Transverse colon (tissue), 4 donors: ENCODE measurements around the gene GLYATL1. TPM values are rescaled to one million over a fixed set of nuclear protein-coding genes. Genes with fewer than 3 reads are reported as not detected.

ENCODE experiments used
- DNase-seq: peaks from one replicate; pipeline ENCODE4 v3.0.0-alpha.2; 2019
- H3K27ac ChIP-seq, 4 donors: fragments of 200-600 bp; sonication (generic); 2 replicates each; pipeline ENCODE4 v1.5.1; 2016 to 2018; ENCODE audit warnings: inconsistent platforms in 4 of 4
- H3K27me3 ChIP-seq: fragments of 200-600 bp; sonication (generic); 2 replicates; pipeline ENCODE4 v1.5.1; 2017; ENCODE audit warnings: inconsistent platforms
- H3K36me3 ChIP-seq, 4 donors: fragments of 200-600 bp; sonication (generic); 2 replicates each; pipeline ENCODE4 v1.5.1; 2017 to 2019; ENCODE audit warnings: inconsistent platforms in 4 of 4
- H3K4me1 ChIP-seq, 4 donors: fragments of 200-600 bp; sonication (generic); 2 replicates each; pipeline ENCODE4 v1.5.1; 2017 to 2020; ENCODE audit warnings: inconsistent platforms in 4 of 4
- H3K4me3 ChIP-seq, 4 donors: fragments of 200-600 bp; sonication (generic); 1 replicate in 1 of 4; 2 replicates in 3 of 4; pipeline versions ENCODE4 v1.5.1 to v1.6.1; 2017 to 2019; ENCODE audit warnings: inconsistent platforms in 4 of 4
- H3K9me3 ChIP-seq, 2 donors: fragments of 200-600 bp; sonication (generic); 2 replicates each; pipeline ENCODE4 v1.5.1; 2017 to 2019; ENCODE audit warnings: inconsistent platforms in 2 of 2
- EP300 ChIP-seq: sonication (generic); formaldehyde crosslinking; IDR thresholded peaks from one replicate; pipeline ENCODE4 v1.6.1; 2017; ENCODE audit warnings: antibody characterized with exemption, low read depth
- POLR2A ChIP-seq: fragments of 450-650 bp; IDR thresholded peaks from one replicate; pipeline ENCODE4 v1.6.1; 2016; ENCODE audit warnings: antibody characterized with exemption, mild to moderate bottlenecking, moderate library complexity
- POLR2AphosphoS5 ChIP-seq, 3 donors: sonication (generic); formaldehyde crosslinking; IDR thresholded peaks; one replicate each; pipeline ENCODE4 v1.6.1; 2016; ENCODE audit warnings: antibody characterized with exemption in 3 of 3
- WGBS, 2 donors: methylation state at CpG; one replicate each; pipeline ENCODE4 v1.1.5; 2018; ENCODE audit warnings: low coverage in 1 of 2; 5-methylcytosine and 5-hydroxymethylcytosine counted together
- in situ Hi-C, 4 donors: fragments of 200-750 bp; cut with MboI; loops; one replicate each; pipeline versions ENCODE4 v1.15.0 to v1.15.1; 2017; ENCODE audit warnings: low sequenced_read_pairs in 3 of 4, low pct_ligation_motif_present in 1 of 4, low pct_unique_long_range_greater_than_20kb in 1 of 4
- intact Hi-C: fragments of 100-400 bp; cut with DNase I; formaldehyde crosslinking; loops from one replicate; pipeline ENCODE4 v1.15.1; 2023; ENCODE audit warnings: low total_unique reads
- total RNA-seq, 4 donors: library from RNA; depleted of rRNA; stranded (reverse); fragments of >200 nt; gene quantifications; one replicate each; pipeline ENCODE4 v1.1.0, GENCODE V29; 2016
- TF ChIP-seq, protein P1 (sequence below), 5 experiments: fragments of 200-600 bp in 3 of 5; fragments of 450-650 bp in 2 of 5; sonication (generic) in 3 of 5; IDR thresholded peaks; 1 replicate in 2 of 5; 2 replicates in 3 of 5; pipeline ENCODE4 v1.5.1; 2016 to 2017; ENCODE audit warnings: antibody characterized with exemption in 5 of 5, inconsistent platforms in 3 of 5, mild to moderate bottlenecking in 2 of 5, moderate library complexity in 1 of 5

GLYATL1 gene
- total RNA-seq, 4 donors from 2014 or later = 2.0 TPM; not detected in 3

DNA sequence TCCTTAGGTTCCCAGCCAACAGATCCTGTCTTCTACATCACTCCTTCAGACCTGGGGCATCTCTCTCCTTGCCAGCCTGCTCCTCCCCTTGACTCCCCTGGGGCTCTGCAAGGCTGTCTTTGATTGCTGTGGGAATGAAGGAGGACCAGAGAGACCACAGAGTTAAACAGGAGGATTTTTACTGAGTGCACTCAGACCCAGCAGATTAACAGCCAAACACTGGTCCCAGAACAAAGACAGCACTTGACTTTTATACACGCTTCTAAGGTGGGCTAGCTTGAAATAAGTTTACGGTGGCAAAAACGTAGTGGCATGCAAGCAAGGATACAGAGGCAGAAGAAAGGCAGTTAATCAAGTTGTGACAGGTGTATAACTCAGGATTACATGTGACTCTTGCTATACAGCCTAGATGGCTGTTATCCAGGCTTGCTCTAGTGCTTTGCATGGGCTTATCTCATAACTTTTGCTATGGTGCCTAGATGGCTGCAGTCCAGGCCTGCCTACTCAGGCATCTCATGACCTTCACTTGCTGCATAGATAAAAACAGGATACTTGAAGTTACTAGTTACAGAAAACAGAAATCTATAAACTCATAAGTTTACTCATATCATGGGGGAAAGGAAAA, 22.0 kb upstream of the GLYATL1 start:
- H3K36me3 ChIP-seq = no peaks in the 10 kb centered on the region
- H3K4me1 ChIP-seq = peaks cover 0 to 16% (median 3%) of the 10 kb centered on the region in 4 donors
- TF ChIP-seq POLR2AphosphoS5 (IDR thresholded peaks at IDR 0.05) (no peak), POLR2A (no peak), EP300 (no peak)
- TF ChIP-seq, protein P1, sequence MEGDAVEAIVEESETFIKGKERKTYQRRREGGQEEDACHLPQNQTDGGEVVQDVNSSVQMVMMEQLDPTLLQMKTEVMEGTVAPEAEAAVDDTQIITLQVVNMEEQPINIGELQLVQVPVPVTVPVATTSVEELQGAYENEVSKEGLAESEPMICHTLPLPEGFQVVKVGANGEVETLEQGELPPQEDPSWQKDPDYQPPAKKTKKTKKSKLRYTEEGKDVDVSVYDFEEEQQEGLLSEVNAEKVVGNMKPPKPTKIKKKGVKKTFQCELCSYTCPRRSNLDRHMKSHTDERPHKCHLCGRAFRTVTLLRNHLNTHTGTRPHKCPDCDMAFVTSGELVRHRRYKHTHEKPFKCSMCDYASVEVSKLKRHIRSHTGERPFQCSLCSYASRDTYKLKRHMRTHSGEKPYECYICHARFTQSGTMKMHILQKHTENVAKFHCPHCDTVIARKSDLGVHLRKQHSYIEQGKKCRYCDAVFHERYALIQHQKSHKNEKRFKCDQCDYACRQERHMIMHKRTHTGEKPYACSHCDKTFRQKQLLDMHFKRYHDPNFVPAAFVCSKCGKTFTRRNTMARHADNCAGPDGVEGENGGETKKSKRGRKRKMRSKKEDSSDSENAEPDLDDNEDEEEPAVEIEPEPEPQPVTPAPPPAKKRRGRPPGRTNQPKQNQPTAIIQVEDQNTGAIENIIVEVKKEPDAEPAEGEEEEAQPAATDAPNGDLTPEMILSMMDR (IDR thresholded peaks at IDR 0.05) = no peak
- H3K9me3 ChIP-seq = peaks cover 15 to 18% of the 10 kb centered on the region in 2 donors
- no peak for DNase-seq
- no peak overlapping the region for H3K4me3 ChIP-seq
- H3K27ac ChIP-seq = no peak overlapping the region
- 81% methylated on average over 3 of the region's 3 CpGs; no CpG with 5 or more reads in 1 of the 2 donors for WGBS, 2 donors
- no peaks in the 10 kb centered on the region for H3K27me3 ChIP-seq
- intact Hi-C loops = no loop called here
- in situ Hi-C loops = loop anchor here in 3 of 4 donors (25.0 kb wide), 1 partner anchor 255 kb away; no protein-coding TSS in a partner anchor

- intact Hi-C loops (no loop called here), in situ Hi-C loops (loop anchor here in 3 of 4 donors (25.0 kb wide), 1 partner anchor 257 kb away; no protein-coding TSS in a partner anchor)
- Histone ChIP-seq H3K27ac (peak overlapping the region in 1 of 4 donors; percentile 30), H3K9me3 (peaks cover 15 to 18% of the 10 kb centered on the region in 2 donors), H3K4me3 (no peak overlapping the region), H3K36me3 (no peaks in the 10 kb centered on the region), H3K4me1 (peaks cover 0 to 32% (median 13%) of the 10 kb centered on the region in 4 donors), H3K27me3 (no peaks in the 10 kb centered on the region)
- TF ChIP-seq POLR2A (no peak), POLR2AphosphoS5 (IDR thresholded peaks at IDR 0.05) (no peak)
- WGBS, 2 donors = 84 to 100% methylated on average over 1 to 6 of the region's 6 CpGs
- no peak for DNase-seq
Measured at GRCh38 chr11:58919561-58919960, 19.7 kb upstream of the GLYATL1 start.

GRCh38 chr11:58919980-58920379, 19.3 kb upstream of the GLYATL1 start:
- TF ChIP-seq, protein P1 (IDR thresholded peaks at IDR 0.05) = peak in 1 of 5 experiments; percentile 8
- no peak for TF ChIP-seq POLR2A
- H3K9me3 ChIP-seq = peaks cover 15 to 18% of the 10 kb centered on the region in 2 donors
- H3K27ac ChIP-seq = peak overlapping the region in 1 of 4 donors; percentile 30
- no peaks in the 10 kb centered on the region for H3K27me3 ChIP-seq
- peak; percentile 21 for DNase-seq
- H3K4me1 ChIP-seq = peaks cover 0 to 32% (median 13%) of the 10 kb centered on the region in 4 donors
- 40 to 70% methylated on average over 1 to 2 of the region's 2 CpGs for WGBS, 2 donors
- in situ Hi-C loops (loop anchor here in 3 of 4 donors (25.0 kb wide), 1 partner anchor 258 kb away; no protein-coding TSS in a partner anchor), intact Hi-C loops (no loop called here)
- H3K4me3 ChIP-seq = no peak overlapping the region
- no peaks in the 10 kb centered on the region for H3K36me3 ChIP-seq

DNA sequence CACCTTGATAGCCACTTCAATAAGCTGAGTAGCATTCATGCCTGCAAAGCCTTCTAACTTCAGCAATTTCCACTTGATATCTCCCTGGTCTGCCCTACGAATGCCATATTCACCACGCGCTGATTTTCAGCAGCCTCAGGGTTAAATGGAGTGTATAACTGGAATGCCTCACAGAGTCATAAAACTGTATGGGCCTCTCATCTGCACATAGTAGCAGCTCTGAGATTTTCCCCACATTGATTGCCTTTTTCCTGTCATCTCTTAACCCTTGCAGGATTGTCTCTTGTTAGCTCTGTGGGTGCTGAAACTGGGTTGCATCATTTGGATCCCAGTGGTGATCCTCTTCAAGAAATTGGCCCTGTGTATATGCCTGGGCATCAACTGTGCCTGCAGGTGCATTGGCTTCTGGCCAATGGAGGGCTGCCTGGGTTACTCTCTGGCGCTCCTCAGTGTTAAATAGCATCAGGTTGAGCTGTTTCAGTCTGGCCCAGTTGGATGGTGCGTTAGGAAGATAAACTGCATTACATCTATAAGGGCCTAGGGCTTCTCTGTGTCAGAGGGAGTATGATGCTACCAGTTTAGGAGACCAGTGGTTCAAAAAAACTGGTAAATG, 17.4 kb upstream of the GLYATL1 start:
- intact Hi-C loops (no loop called here), in situ Hi-C loops (loop anchor here in 3 of 4 donors (25.0 kb wide), 1 partner anchor 260 kb away; no protein-coding TSS in a partner anchor)
- no peak overlapping the region for H3K4me3 ChIP-seq
- 35% methylated on average over 5 of the region's 5 CpGs; no CpG with 5 or more reads in 1 of the 2 donors for WGBS, 2 donors
- no peaks in the 10 kb centered on the region for H3K36me3 ChIP-seq
- peaks cover 0 to 37% (median 16%) of the 10 kb centered on the region in 4 donors for H3K4me1 ChIP-seq
- peaks cover 10 to 12% of the 10 kb centered on the region in 2 donors for H3K9me3 ChIP-seq
- H3K27me3 ChIP-seq = no peaks in the 10 kb centered on the region
- peak overlapping the region in 2 of 4 donors; percentile 14 to 22 for H3K27ac ChIP-seq
- TF ChIP-seq EP300 = no peak
- no peak for TF ChIP-seq POLR2AphosphoS5 (IDR thresholded peaks at IDR 0.05)
- TF ChIP-seq, protein P1 (IDR thresholded peaks at IDR 0.05) = no peak
- no peak for TF ChIP-seq POLR2A
- DNase-seq = no peak
